NOMO-1 treated with DMSO at 0.1 percent for 48 hours (cell line): ENCODE measurements around the gene MBD2.
"Not testable (repeated sequence)": the region's sequence is repeated elsewhere in the genome, so short reads cannot be mapped to it uniquely, and the experiment has no call there.

Experiments used
- DNase-seq: peaks from one replicate; lab custom pipeline; 2025; ENCODE audit not compliant: unreplicated experiment; lab: John Stamatoyannopoulos, UW

Gene MBD2

GRCh38 chr18:54155412-54155811 lies 69.1 kb downstream of the MBD2 start:
- DNase-seq = no peak

GRCh38 chr18:54154231-54154630 lies 70.2 kb downstream of the MBD2 start:
- no peak for DNase-seq

- DNase-seq = no peak
Measured at GRCh38 chr18:54151376-54151775, 73.1 kb downstream of the MBD2 start.

- no peak for DNase-seq
Measured at GRCh38 chr18:54150226-54150625, 74.2 kb downstream of the MBD2 start.

GRCh38 chr18:54149078-54149697 lies 75.3 kb downstream of the MBD2 start:
- no peak for DNase-seq

GRCh38 chr18:54148678-54149077 lies 75.8 kb downstream of the MBD2 start:
- no peak for DNase-seq

- DNase-seq = no peak
Measured at GRCh38 chr18:54148151-54148550, 76.3 kb downstream of the MBD2 start.

GRCh38 chr18:54147439-54147838 lies 77.0 kb downstream of the MBD2 start:
- DNase-seq = no peak

- DNase-seq = no peak
Measured at GRCh38 chr18:54141041-54141608, 83.3 kb downstream of the MBD2 start.

- no peak for DNase-seq
Measured at GRCh38 chr18:54140641-54141040, 83.8 kb downstream of the MBD2 start.

GRCh38 chr18:54135216-54135615 lies 89.3 kb downstream of the MBD2 start:
- no peak for DNase-seq

- no peak for DNase-seq
Measured at GRCh38 chr18:54134053-54134452, 90.4 kb downstream of the MBD2 start.

GRCh38 chr18:54130631-54131030 lies 93.8 kb downstream of the MBD2 start:
- no peak for DNase-seq

GRCh38 chr18:54130177-54130576 lies 94.3 kb downstream of the MBD2 start:
- DNase-seq = no peak

GRCh38 chr18:54129448-54130067 lies 94.9 kb downstream of the MBD2 start:
- DNase-seq = no peak

GRCh38 chr18:54127759-54128378 lies 96.6 kb downstream of the MBD2 start:
- DNase-seq = peak; percentile 64

- no peak for DNase-seq
Measured at GRCh38 chr18:54125429-54125828, 99.0 kb downstream of the MBD2 start.

GRCh38 chr18:54123720-54124440 lies 100.6 kb downstream of the MBD2 start:
- not testable (repeated sequence) for DNase-seq

- peak; percentile 72 for DNase-seq
Measured at GRCh38 chr18:54119524-54120019, 104.9 kb downstream of the MBD2 start.

GRCh38 chr18:54117853-54118773 lies 106.4 kb downstream of the MBD2 start:
- no peak for DNase-seq
